Endothelial cell of umbilical vein (primary cell): Measurements from ENCODE around the gene RPL38. TPM values are rescaled to one million over a fixed set of nuclear protein-coding genes. Genes with fewer than 3 reads are reported as not detected.

ENCODE experiments used
- BruUV-seq: library from RNA; stranded (reverse); fragments of 400-500 nt; replicated peaks from 2 replicates; lab custom pipeline; 2021; lab: Mats Ljungman, UMichigan
- CTCF ChIA-PET: fragments of 300-600, 350-600 bp; sonication (Branson Sonifier 250); formaldehyde crosslinking; loops from one replicate; lab custom pipeline; 2021; ENCODE audit warnings: antibody characterized with exemption, inconsistent platforms; lab: Charles Lee
- POLR2A ChIA-PET: fragments of 300-600, 350-600 bp; sonication (Branson Sonifier 250); formaldehyde crosslinking; loops from one replicate; lab custom pipeline; 2021; ENCODE audit warnings: antibody characterized with exemption, inconsistent platforms; lab: Charles Lee
- DNase-seq: peaks from one replicate; pipeline ENCODE4 v3.0.0-alpha.2; 2011; ENCODE audit warnings: low read depth, low spot score
- FAIRE-seq: peaks from 2 replicates; lab custom pipeline; 2011; peaks lifted over from hg19 to GRCh38; lab: Jason Lieb, UNC
- H2AFZ ChIP-seq: 2 replicates; pipeline ENCODE4 v1.6.0; 2012; ENCODE audit warnings: low read depth, low read length, control low read depth, inconsistent platforms
- H3K27ac ChIP-seq: 2 replicates; pipeline ENCODE4 v1.5.1; 2011; ENCODE audit warnings: low read depth, mild to moderate bottlenecking, control low read depth, low read length, moderate library complexity; ENCODE audit not compliant: insufficient read depth
- H3K27me3 ChIP-seq, 2 experiments: 2 replicates each; pipeline versions ENCODE4 v1.6.0 to v1.6.1; 2011; ENCODE audit warnings: low read length in 2 of 2, mixed read lengths in 1 of 2; ENCODE audit not compliant: control insufficient read depth in 2 of 2, insufficient read depth in 2 of 2
- H3K36me3 ChIP-seq, 2 experiments: 2 replicates in 1 of 2; 3 replicates in 1 of 2; pipeline ENCODE4 v1.5.1; 2011; ENCODE audit warnings: low read length in 2 of 2, mild to moderate bottlenecking in 1 of 2, moderate library complexity in 1 of 2; ENCODE audit not compliant: control insufficient read depth in 2 of 2, insufficient read depth in 2 of 2; ENCODE audit errors: extremely low read depth in 1 of 2
- H3K4me1 ChIP-seq: 3 replicates; pipeline ENCODE4 v1.5.1; 2011; ENCODE audit warnings: mild to moderate bottlenecking, low read length; ENCODE audit not compliant: control insufficient read depth, insufficient read depth; ENCODE audit errors: extremely low read depth
- H3K4me2 ChIP-seq: 2 replicates; pipeline ENCODE4 v1.6.1; 2011; ENCODE audit warnings: low read length, control low read depth, mixed read lengths; ENCODE audit not compliant: insufficient read depth
- H3K4me3 ChIP-seq, 3 experiments: fragments of 200-600 bp in 1 of 3; sonication (generic), shearing (Covaris generic) in 1 of 3; replicated peaks in 1 of 3; 2 replicates each; pipeline ENCODE4 v1.5.1; 2011 to 2016; ENCODE audit warnings: control low read depth in 3 of 3, low read length in 3 of 3, mild to moderate bottlenecking in 2 of 3, inconsistent platforms in 1 of 3, low read depth in 1 of 3, moderate library complexity in 1 of 3; ENCODE audit not compliant: insufficient read depth in 1 of 3
- H3K79me2 ChIP-seq: 2 replicates; pipeline ENCODE4 v1.6.0; 2012; ENCODE audit warnings: low read length, inconsistent platforms; ENCODE audit not compliant: control insufficient read depth, insufficient read depth
- H3K9ac ChIP-seq: replicated peaks from 2 replicates; pipeline ENCODE3; 2011; ENCODE audit warnings: low read length, control low read depth; ENCODE audit not compliant: insufficient read depth; ENCODE audit errors: extremely low read depth
- H3K9me1 ChIP-seq: replicated peaks from 3 replicates; pipeline ENCODE4 v1.6.0; 2011; ENCODE audit warnings: mild to moderate bottlenecking, low read length; ENCODE audit not compliant: control insufficient read depth, insufficient read depth; ENCODE audit errors: extremely low read depth
- H3K9me3 ChIP-seq: replicated peaks from 2 replicates; pipeline ENCODE4 v1.5.1; 2012; ENCODE audit warnings: low read length, inconsistent platforms; ENCODE audit not compliant: control insufficient read depth, insufficient read depth
- H4K20me1 ChIP-seq: replicated peaks from 2 replicates; pipeline ENCODE3; 2011; ENCODE audit warnings: mild to moderate bottlenecking, low read length; ENCODE audit not compliant: control insufficient read depth, insufficient read depth; ENCODE audit errors: extremely low read depth
- EZH2 ChIP-seq: IDR thresholded peaks from 2 replicates; pipeline ENCODE4 v1.6.1; 2012; ENCODE audit warnings: borderline replicate concordance, low read depth, mild to moderate bottlenecking, moderate library complexity, low read length, inconsistent platforms; ENCODE audit not compliant: severe bottlenecking
- FOS ChIP-seq: IDR thresholded peaks from 2 replicates; pipeline ENCODE4 v1.6.1; 2011; ENCODE audit warnings: mild to moderate bottlenecking, low read length, moderate library complexity, borderline replicate concordance; ENCODE audit not compliant: insufficient read depth
- GATA2 ChIP-seq: IDR thresholded peaks from 2 replicates; pipeline ENCODE4 v1.7.0; 2011; ENCODE audit warnings: low read depth, mild to moderate bottlenecking, moderate library complexity, mixed read lengths, low read length; ENCODE audit not compliant: insufficient read length, insufficient read depth
- JUN ChIP-seq: IDR thresholded peaks from 2 replicates; pipeline ENCODE4 v1.6.1; 2011; ENCODE audit warnings: borderline replicate concordance, low read depth; ENCODE audit not compliant: insufficient read length, insufficient read depth
- MYC ChIP-seq: IDR thresholded peaks from one replicate; pipeline ENCODE4 v1.6.1; 2011; ENCODE audit warnings: mild to moderate bottlenecking, low read depth, low read length
- POLR2A ChIP-seq: IDR thresholded peaks from 2 replicates; pipeline ENCODE4 v1.6.1; 2012; ENCODE audit warnings: low read depth, mild to moderate bottlenecking, control low read depth, low read length
- POLR2AphosphoS5 ChIP-seq: IDR thresholded peaks from 2 replicates; pipeline ENCODE4 v1.6.1; 2012; ENCODE audit warnings: low read depth, mild to moderate bottlenecking, control low read depth, low read length, moderate library complexity; ENCODE audit not compliant: insufficient read depth
- dilution Hi-C: fragments of 300-500 bp; cut with MboI; formaldehyde crosslinking; loops from one replicate; pipeline ENCODE4 v1.15.0; 2019; ENCODE audit warnings: low sequenced_read_pairs; ENCODE audit not compliant: extremely low pct_ligation_motif_present
- intact Hi-C: fragments of 100-400 bp; cut with micrococcal nuclease; formaldehyde crosslinking; loops from one replicate; pipeline ENCODE4 v1.10.0; 2022
- polyA plus RNA-seq, 4 experiments: library from polyadenylated mRNA; depleted of rRNA in 3 of 4; stranded (reverse) in 3 of 4; unstranded in 1 of 4; fragments of >200 nt; gene quantifications; 2 replicates each; pipeline versions ENCODE4 v1.2.1 to v1.2.3, GENCODE V29; 2011 to 2012; ENCODE audit warnings: missing spikeins in 1 of 4
- total RNA-seq: library from RNA; stranded (reverse); gene quantifications from 2 replicates; pipeline ENCODE4 v1.2.3, GENCODE V29; 2021
- TF ChIP-seq, protein P1 (sequence below), 2 donors: IDR thresholded peaks; 1 replicate in 1 of 2; 2 replicates in 1 of 2; pipeline ENCODE4 v1.5.1; 2011; ENCODE audit warnings: low read length in 2 of 2, mild to moderate bottlenecking in 2 of 2, moderate library complexity in 2 of 2, control low read depth in 1 of 2, inconsistent platforms in 1 of 2, low read depth in 1 of 2; ENCODE audit not compliant: insufficient read depth in 1 of 2; ENCODE audit errors: extremely low read depth in 1 of 2
- TF ChIP-seq, protein P2 (sequence below): IDR thresholded peaks from 2 replicates; pipeline ENCODE4 v1.6.1; 2011; ENCODE audit not compliant: insufficient read depth, insufficient read length

RPL38 gene
- total and polyA plus RNA-seq, 2 donors (not counting 3 experiments of a cell fraction or from before 2014, with no cell fraction given), result 256 to 1,006 TPM

DNA sequence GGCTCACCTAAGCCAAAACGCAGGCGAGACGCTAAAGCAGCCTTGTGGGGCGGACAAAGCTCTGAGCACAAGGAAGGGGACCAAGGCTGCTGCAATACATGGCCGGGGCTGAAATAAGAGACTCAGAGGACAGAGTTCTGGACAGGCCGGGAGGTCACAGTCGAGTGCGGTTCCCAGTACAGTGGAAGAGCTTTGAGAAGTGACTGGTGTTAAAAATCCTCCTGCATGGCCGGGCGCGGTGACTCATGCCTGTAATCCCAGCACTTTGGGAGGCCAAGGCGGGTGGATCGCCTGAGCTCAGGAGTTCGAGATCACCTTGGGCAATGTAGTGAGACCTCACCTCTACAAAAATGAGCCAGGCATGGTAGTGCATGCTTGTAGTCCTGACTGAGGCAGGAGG lies 20.4 kb downstream of the RPL38 start:
- BruUV-seq, result no TSS peak
- intact Hi-C loops, result no loop called here
- POLR2A ChIA-PET, result no interaction called here
- no peak for FAIRE-seq
- Histone ChIP-seq H3K9ac (no peak overlapping the region), H3K9me3 (no peaks in the 10 kb centered on the region), H3K79me2 (no peaks in the 10 kb centered on the region), H4K20me1 (no peaks in the 10 kb centered on the region), H3K4me3 (no peak overlapping the region), H3K27ac (no peak overlapping the region), H3K4me2 (no peak overlapping the region), H3K4me1 (no peaks in the 10 kb centered on the region), H3K27me3 (no peaks in the 10 kb centered on the region), H3K36me3 (no peaks in the 10 kb centered on the region), H3K9me1 (no peaks in the 10 kb centered on the region), H2AFZ (no peak overlapping the region)
- dilution Hi-C loops, result no loop called here
- CTCF ChIA-PET, result no interaction called here
- DNase-seq, result no peak
- TF ChIP-seq POLR2AphosphoS5 (no peak), EZH2 (no peak), POLR2A (no peak), MYC (no peak), GATA2 (no peak), FOS (no peak), JUN (no peak)
- TF ChIP-seq, protein P1, sequence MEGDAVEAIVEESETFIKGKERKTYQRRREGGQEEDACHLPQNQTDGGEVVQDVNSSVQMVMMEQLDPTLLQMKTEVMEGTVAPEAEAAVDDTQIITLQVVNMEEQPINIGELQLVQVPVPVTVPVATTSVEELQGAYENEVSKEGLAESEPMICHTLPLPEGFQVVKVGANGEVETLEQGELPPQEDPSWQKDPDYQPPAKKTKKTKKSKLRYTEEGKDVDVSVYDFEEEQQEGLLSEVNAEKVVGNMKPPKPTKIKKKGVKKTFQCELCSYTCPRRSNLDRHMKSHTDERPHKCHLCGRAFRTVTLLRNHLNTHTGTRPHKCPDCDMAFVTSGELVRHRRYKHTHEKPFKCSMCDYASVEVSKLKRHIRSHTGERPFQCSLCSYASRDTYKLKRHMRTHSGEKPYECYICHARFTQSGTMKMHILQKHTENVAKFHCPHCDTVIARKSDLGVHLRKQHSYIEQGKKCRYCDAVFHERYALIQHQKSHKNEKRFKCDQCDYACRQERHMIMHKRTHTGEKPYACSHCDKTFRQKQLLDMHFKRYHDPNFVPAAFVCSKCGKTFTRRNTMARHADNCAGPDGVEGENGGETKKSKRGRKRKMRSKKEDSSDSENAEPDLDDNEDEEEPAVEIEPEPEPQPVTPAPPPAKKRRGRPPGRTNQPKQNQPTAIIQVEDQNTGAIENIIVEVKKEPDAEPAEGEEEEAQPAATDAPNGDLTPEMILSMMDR (IDR thresholded peaks at IDR 0.05; ENCODE audit: extremely low read depth in 1 of 2, insufficient read depth in 1 of 2, low read depth in 1 of 2, low read length in 2 of 2), result no peak
- TF ChIP-seq, protein P2, sequence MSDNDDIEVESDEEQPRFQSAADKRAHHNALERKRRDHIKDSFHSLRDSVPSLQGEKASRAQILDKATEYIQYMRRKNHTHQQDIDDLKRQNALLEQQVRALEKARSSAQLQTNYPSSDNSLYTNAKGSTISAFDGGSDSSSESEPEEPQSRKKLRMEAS, result no peak
